Right lobe of liver (tissue), 6 donors: ENCODE measurements around the gene CHRNB2. TPM values are rescaled to one million over a fixed set of nuclear protein-coding genes. Genes with fewer than 3 reads are reported as not detected.
A peak's percentile ranks its signal among the peaks of the same experiment; 100 is the strongest.

Experiments used
- ATAC-seq, 4 donors: fragments of 200-7000 bp; cut with Tn5 transposase; one replicate each; pipeline ENCODE4 v1.9.1; 2020; ENCODE audit warnings: mild to moderate bottlenecking in 4 of 4, moderate library complexity in 4 of 4
- DNase-seq, 3 donors: peaks; one replicate each; pipeline ENCODE4 v3.0.0-alpha.2; 2020
- H3K27ac ChIP-seq, 3 donors: fragments of 200-600 bp; one replicate each; pipeline ENCODE4 v1.8.0; 2022
- H3K27me3 ChIP-seq, 2 donors: fragments of 200-600 bp; one replicate each; pipeline ENCODE4 v1.8.0; 2022
- H3K36me3 ChIP-seq, 4 donors: fragments of 200-600 bp; sonication (generic) in 1 of 4; one replicate each; pipeline versions ENCODE4 v1.5.1 to v1.8.0; 2017 to 2022; ENCODE audit warnings: control low read depth in 1 of 4
- H3K4me1 ChIP-seq, 4 donors: fragments of 200-600 bp; sonication (generic) in 1 of 4; one replicate each; pipeline versions ENCODE4 v1.5.1 to v1.8.0; 2017 to 2022; ENCODE audit warnings: control low read depth in 1 of 4
- H3K4me3 ChIP-seq, 3 donors: fragments of 200-600 bp; one replicate each; pipeline ENCODE4 v1.8.0; 2022
- H3K9me3 ChIP-seq, 4 donors: fragments of 200-600 bp; sonication (generic) in 1 of 4; one replicate each; pipeline versions ENCODE4 v1.5.1 to v1.8.0; 2017 to 2022; ENCODE audit warnings: control low read depth in 1 of 4
- CTCF ChIP-seq, 4 donors: fragments of 200-600 bp in 3 of 4; fragments of 450-650 bp in 1 of 4; IDR thresholded peaks; one replicate each; pipeline versions ENCODE4 v1.5.1 to v1.8.0; 2016 to 2022; ENCODE audit warnings: antibody characterized with exemption in 4 of 4, mild to moderate bottlenecking in 2 of 4
- POLR2A ChIP-seq: fragments of 450-650 bp; IDR thresholded peaks from one replicate; pipeline ENCODE4 v1.6.1; 2017; ENCODE audit warnings: antibody characterized with exemption, mild to moderate bottlenecking
- WGBS: methylation state at CpG from one replicate; pipeline ENCODE4 v1.1.6; 2018; ENCODE audit warnings: low coverage, low lambda C conversion rate; ENCODE audit not compliant: insufficient coverage; ENCODE audit errors: missing lambda C conversion rate; 5-methylcytosine and 5-hydroxymethylcytosine counted together
- intact Hi-C, 2 donors: fragments of 100-400 bp; cut with DNase I; formaldehyde crosslinking; loops; one replicate each; pipeline versions ENCODE4 v1.11.2 to v1.14.1; 2022
- total RNA-seq, 6 experiments: library from RNA; depleted of rRNA in 2 of 6; stranded (reverse); fragments of >200 nt in 2 of 6; fragmentation: NEBNext Ultra II Directional in 3 of 6; extraction: Animal tissue kit (Norgen Biotek cat#: 25700) in 3 of 6; gene quantifications; one replicate each; pipeline versions ENCODE4 v1.1.0 to v1.2.4, GENCODE V29; 2016 to 2023
- donor health status: DM: no; HTN: yes; CAD: no.
- donor health status: DM: no; HTN: no; CAD: no.
- donor health status: DM: no; HTN: no; CAD: no.
- donor health status: DM: no; HTN: yes; CAD: no.
- donor health status: DM: no; HTN: yes; CAD: no.

The CHRNB2 gene
- total RNA-seq, 6 experiments from 2014 or later = 0.07 TPM; not detected in 5

DNA sequence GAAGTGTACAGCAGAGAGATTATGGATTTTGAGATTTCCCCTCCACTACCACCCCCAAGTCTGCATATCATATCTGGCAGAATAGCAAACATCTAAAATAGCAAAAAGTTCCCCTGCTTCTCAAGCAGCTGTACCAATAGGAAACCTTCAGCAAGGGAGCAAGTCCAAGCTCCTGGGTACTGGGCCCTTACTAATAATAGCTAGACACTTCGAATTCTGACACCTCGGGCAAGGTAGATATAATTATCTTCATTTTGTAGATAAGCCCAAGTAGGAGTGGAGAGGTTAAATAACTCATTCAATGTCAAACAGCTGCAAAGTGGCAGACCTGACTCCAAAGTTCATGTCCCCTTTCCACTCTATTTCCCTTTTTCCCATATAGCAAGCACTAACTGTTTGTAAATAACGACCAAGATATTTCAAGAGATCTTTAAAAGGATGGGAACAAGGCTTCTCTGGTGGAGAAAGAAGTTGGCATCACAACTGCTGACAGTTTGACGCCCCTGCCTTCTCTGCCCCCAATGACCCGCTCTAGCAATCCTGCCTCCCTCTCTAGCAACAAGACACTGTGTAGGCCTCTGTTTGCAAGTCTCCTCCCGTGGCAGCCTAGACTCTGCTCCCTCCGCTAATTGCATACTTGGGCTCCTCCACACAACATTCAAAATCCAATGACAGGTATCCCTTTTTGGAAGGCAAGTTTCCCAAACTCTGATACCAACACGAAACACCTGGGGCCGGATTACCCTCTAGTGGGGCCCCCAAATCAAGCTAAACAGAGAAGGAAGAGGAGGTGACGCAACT is 59.1 kb downstream of the CHRNB2 start:
- Histone ChIP-seq H3K36me3 (peaks cover 0 to 8% (median 0%) of the 10 kb centered on the region in 4 donors), H3K27me3 (no peaks in the 10 kb centered on the region), H3K4me3 (peak overlapping the region; percentile 89 to 97 (median 96)), H3K4me1 (peaks cover 0 to 10% (median 4%) of the 10 kb centered on the region in 4 donors), H3K9me3 (peaks cover 0 to 3% (median 0%) of the 10 kb centered on the region in 4 donors), H3K27ac (peak overlapping the region; percentile 72 to 94 (median 88))
- ATAC-seq (peak in 3 of 4 donors; percentile 14 to 46 (median 35)), DNase-seq (no peak)
- TF ChIP-seq CTCF (IDR thresholded peaks at IDR 0.05) (no peak), POLR2A (no peak)
- 8% methylated on average over 9 of the region's 10 CpGs for WGBS
- intact Hi-C loops = no loop called here

GRCh38 chr1:154627257-154628120 is 59.9 kb downstream of the CHRNB2 start:
- Histone ChIP-seq H3K4me3 (peak overlapping the region; percentile 89 to 97 (median 96)), H3K4me1 (peaks cover 0 to 10% (median 4%) of the 10 kb centered on the region in 4 donors), H3K27me3 (no peaks in the 10 kb centered on the region), H3K36me3 (peaks cover 0 to 8% (median 0%) of the 10 kb centered on the region in 4 donors), H3K27ac (peak overlapping the region; percentile 72 to 94 (median 88)), H3K9me3 (peaks cover 0 to 3% (median 0%) of the 10 kb centered on the region in 4 donors)
- TF ChIP-seq CTCF (IDR thresholded peaks at IDR 0.05) (peak in 1 of 4 donors; percentile 2), POLR2A (peak; percentile 39)
- DNase-seq (peak; percentile 90 to 93 (median 92)), ATAC-seq (peak; percentile 81 to 88 (median 83))
- intact Hi-C loops = no loop called here
- under 1% methylated on average over 28 of the region's 70 CpGs for WGBS

GRCh38 chr1:154628121-154628405 is 60.5 kb downstream of the CHRNB2 start:
- 5% methylated on average over 5 of the region's 5 CpGs for WGBS
- intact Hi-C loops = no loop called here
- peaks cover 0 to 8% (median 0%) of the 10 kb centered on the region in 4 donors for H3K36me3 ChIP-seq
- peak overlapping the region; percentile 89 to 97 (median 96) for H3K4me3 ChIP-seq
- TF ChIP-seq CTCF (IDR thresholded peaks at IDR 0.05) (no peak), POLR2A (no peak)
- peaks cover 0 to 3% (median 0%) of the 10 kb centered on the region in 4 donors for H3K9me3 ChIP-seq
- H3K4me1 ChIP-seq = peaks cover 0 to 10% (median 4%) of the 10 kb centered on the region in 4 donors
- H3K27me3 ChIP-seq = no peaks in the 10 kb centered on the region
- DNase-seq (no peak), ATAC-seq (peak; percentile 6 to 42 (median 15))
- peak overlapping the region; percentile 72 to 94 (median 88) for H3K27ac ChIP-seq

- 78% methylated on average over 1 of the region's 1 CpG for WGBS
- peaks cover 0 to 8% (median 0%) of the 10 kb centered on the region in 4 donors for H3K36me3 ChIP-seq
- H3K27me3 ChIP-seq = no peaks in the 10 kb centered on the region
- TF ChIP-seq CTCF (IDR thresholded peaks at IDR 0.05) (no peak), POLR2A (no peak)
- H3K4me3 ChIP-seq = no peak overlapping the region
- intact Hi-C loops = no loop called here
- H3K27ac ChIP-seq = no peak overlapping the region
- DNase-seq (no peak), ATAC-seq (no peak)
- H3K9me3 ChIP-seq = peaks cover 0 to 3% (median 0%) of the 10 kb centered on the region in 4 donors
- H3K4me1 ChIP-seq = peaks cover 0 to 10% (median 4%) of the 10 kb centered on the region in 4 donors
These were observed 61.6 kb downstream of the CHRNB2 start for GRCh38 chr1:154629061-154629674.
